Nucleus accumbens (tissue), 56 donors: ENCODE results near the gene ITGA1.
"Not testable (repeated sequence)": the region's sequence is repeated elsewhere in the genome, so short reads cannot be mapped to it uniquely, and the experiment has no call there.

ENCODE experiments used
- DNase-seq, 56 donors: peaks; one replicate each; lab custom pipeline; 2025; lab: John Stamatoyannopoulos, UW

Gene ITGA1

GRCh38 chr5:52787600-52788504 lies at the start of gene ITGA1, which contains the start of gene PELO:
Gene ITGA1 (plus strand): TSS chr5:52787916. CDS start chr5:52788354, 438 bp downstream.
Gene PELO (plus strand): TSS chr5:52787916. CDS start chr5:52800395, 12,479 bp downstream.
- DNase-seq, result peak in 42 of 56 donors; percentile 4 to 64 (median 29)

- DNase-seq, result no peak
These were observed 49.6 kb upstream of the ITGA1 start for GRCh38 chr5:52738095-52738506.

- DNase-seq, result no peak
These were observed 47.7 kb upstream of the ITGA1 start for GRCh38 chr5:52740007-52740406.

GRCh38 chr5:52743012-52743411 lies 44.7 kb upstream of the ITGA1 start:
- no peak for DNase-seq

GRCh38 chr5:52743529-52743928 lies 44.2 kb upstream of the ITGA1 start:
- DNase-seq, result no peak

GRCh38 chr5:52743970-52744369 lies 43.7 kb upstream of the ITGA1 start:
- no peak for DNase-seq

GRCh38 chr5:52744867-52745458 lies 42.8 kb upstream of the ITGA1 start:
- not testable (repeated sequence) for DNase-seq

GRCh38 chr5:52746539-52746938 lies 41.2 kb upstream of the ITGA1 start:
- DNase-seq, result no peak

GRCh38 chr5:52748590-52748989 lies 39.1 kb upstream of the ITGA1 start:
- DNase-seq, result no peak

- DNase-seq, result no peak
These were observed 38.0 kb upstream of the ITGA1 start for GRCh38 chr5:52749666-52750065.

- DNase-seq, result no peak
These were observed 36.6 kb upstream of the ITGA1 start for GRCh38 chr5:52751137-52751536.

GRCh38 chr5:52754051-52754450 lies 33.7 kb upstream of the ITGA1 start:
- no peak for DNase-seq

- no peak for DNase-seq
These were observed 30.2 kb upstream of the ITGA1 start for GRCh38 chr5:52757527-52757926.

GRCh38 chr5:52758014-52758413 lies 29.7 kb upstream of the ITGA1 start:
- no peak for DNase-seq

GRCh38 chr5:52759331-52759730 lies 28.4 kb upstream of the ITGA1 start:
- no peak for DNase-seq

GRCh38 chr5:52760695-52761366 lies 26.9 kb upstream of the ITGA1 start:
- DNase-seq, result no peak

GRCh38 chr5:52767217-52767743 lies 20.4 kb upstream of the ITGA1 start:
- DNase-seq, result no peak

GRCh38 chr5:52767766-52768480 lies 19.8 kb upstream of the ITGA1 start:
- no peak for DNase-seq

- no peak for DNase-seq
These were observed 18.7 kb upstream of the ITGA1 start for GRCh38 chr5:52769061-52769460.

GRCh38 chr5:52770287-52770939 lies 17.3 kb upstream of the ITGA1 start:
- no peak for DNase-seq
